Gastroesophageal sphincter (tissue), 3 donors: ENCODE measurements around the gene PLBD2.

Experiments
- CTCF ChIP-seq, 4 experiments: fragments of 200-600 bp in 2 of 4; fragments of 450-650 bp in 2 of 4; sonication (generic) in 1 of 4; IDR thresholded peaks; one replicate each; pipeline ENCODE4 v1.5.1; 2017 to 2019; ENCODE audit warnings: antibody characterized with exemption in 4 of 4, mild to moderate bottlenecking in 2 of 4, moderate library complexity in 2 of 4
- POLR2A ChIP-seq, 2 donors: fragments of 450-650 bp; IDR thresholded peaks; one replicate each; pipeline ENCODE4 v1.6.1; 2017; ENCODE audit warnings: antibody characterized with exemption in 2 of 2, mild to moderate bottlenecking in 2 of 2, moderate library complexity in 1 of 2

DNA sequence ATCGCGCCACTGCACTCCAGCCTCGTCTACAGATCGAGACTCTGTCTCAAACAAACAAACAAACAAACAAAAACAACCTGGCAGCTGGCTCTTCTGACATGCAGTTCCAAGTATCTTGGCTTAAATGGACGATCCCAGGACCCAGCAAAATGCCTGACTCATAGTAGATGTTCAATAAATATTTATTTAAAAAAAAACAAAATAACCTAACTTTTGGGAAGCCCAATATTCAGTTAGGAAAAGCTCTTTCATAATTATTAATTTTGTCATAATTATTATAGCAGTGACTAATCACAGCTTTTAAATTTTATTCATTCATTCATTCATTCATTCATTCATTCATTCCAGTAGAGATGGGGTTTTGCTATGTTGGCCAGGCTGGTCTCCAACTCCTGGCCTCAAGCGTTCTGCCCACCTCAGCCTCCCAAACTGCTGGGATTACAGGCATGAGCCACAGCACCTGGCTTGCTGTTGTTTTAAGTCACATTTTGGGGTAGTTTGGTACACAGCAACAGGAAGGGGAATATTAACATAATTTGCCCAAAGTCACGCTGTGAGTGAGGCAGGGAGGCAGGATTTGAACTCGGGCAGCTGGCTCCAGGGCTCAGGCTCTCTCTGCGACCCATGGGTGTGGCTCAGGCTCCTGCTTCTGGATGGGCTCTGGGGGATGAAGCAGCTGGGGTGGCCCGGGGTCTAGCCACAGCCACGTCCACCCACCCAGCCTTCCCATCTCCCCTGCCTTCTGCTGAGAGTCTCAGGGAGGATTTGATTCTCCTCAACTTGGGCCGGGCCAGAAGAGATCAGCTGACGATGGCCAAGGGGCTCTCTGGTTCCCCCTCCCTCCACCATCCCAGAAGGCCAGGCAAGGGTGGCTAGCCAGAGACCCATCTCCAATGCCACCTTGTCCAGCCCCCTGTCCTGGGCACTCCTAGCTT lies 42.9 kb downstream of the PLBD2 start:
- no peak for TF ChIP-seq POLR2A (IDR thresholded peaks at IDR 0.05)
- no peak for TF ChIP-seq CTCF (IDR thresholded peaks at IDR 0.05)
